ENCODE data around the gene RAP2B. TPM values are rescaled to one million over a fixed set of nuclear protein-coding genes. Genes with fewer than 3 reads are reported as not detected.

RAP2B gene
- total and polyA plus RNA-seq, 12 donors = 2.6 to 25.1 (median 10.9) TPM

DNA sequence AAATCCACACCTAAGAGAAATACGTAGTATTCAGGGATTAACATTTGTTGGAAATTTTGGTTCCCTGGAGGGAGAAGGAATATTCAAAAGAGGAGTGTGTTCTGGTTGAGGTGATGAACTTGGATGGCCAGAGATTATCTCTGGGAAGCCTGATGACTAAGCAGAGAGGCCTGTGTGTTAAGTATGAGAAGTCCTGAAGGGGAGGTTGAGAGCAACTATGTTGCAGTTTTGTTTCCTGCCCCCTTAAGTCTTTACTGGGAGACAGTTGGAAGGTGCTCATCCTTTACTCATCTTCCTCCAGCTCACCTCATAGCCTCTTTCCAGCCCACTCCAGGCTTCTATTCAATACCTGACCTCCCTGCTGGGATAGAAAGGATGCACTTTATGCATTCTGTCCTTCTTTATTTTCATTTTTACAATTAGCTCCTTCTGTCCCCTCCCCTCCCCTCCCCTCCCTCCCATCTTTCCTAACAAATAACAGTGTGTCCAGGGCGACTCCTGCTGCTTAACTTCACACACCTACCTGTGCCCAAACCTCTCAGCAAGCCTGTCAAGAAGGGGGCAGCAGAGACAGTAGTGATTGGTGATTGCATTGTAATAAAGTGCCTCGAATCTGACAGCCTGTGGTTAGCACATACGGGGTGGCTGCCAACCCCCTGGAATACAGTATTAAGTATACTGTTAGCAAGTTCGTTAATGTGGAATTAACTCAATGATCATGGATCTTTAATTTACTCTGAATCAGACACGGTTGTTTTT lies 11.9 kb downstream of the RAP2B start:
- DNase-seq = no peak
- Histone ChIP-seq H3K27ac (no peak overlapping the region), H3K27me3 (no peaks in the 10 kb centered on the region), H3K36me3 (replicated peaks in 1 of 2) (no peaks in the 10 kb centered on the region), H3K9me3 (replicated peaks in 1 of 3) (no peaks in the 10 kb centered on the region), H3K4me3 (no peak overlapping the region), H3K4me1 (replicated peaks in 1 of 2) (no peaks in the 10 kb centered on the region)
- 58 to 67% (median 64%) methylated on average over 6 of the region's 6 CpGs for WGBS, 4 donors
- TF ChIP-seq, protein P1, sequence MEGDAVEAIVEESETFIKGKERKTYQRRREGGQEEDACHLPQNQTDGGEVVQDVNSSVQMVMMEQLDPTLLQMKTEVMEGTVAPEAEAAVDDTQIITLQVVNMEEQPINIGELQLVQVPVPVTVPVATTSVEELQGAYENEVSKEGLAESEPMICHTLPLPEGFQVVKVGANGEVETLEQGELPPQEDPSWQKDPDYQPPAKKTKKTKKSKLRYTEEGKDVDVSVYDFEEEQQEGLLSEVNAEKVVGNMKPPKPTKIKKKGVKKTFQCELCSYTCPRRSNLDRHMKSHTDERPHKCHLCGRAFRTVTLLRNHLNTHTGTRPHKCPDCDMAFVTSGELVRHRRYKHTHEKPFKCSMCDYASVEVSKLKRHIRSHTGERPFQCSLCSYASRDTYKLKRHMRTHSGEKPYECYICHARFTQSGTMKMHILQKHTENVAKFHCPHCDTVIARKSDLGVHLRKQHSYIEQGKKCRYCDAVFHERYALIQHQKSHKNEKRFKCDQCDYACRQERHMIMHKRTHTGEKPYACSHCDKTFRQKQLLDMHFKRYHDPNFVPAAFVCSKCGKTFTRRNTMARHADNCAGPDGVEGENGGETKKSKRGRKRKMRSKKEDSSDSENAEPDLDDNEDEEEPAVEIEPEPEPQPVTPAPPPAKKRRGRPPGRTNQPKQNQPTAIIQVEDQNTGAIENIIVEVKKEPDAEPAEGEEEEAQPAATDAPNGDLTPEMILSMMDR (IDR thresholded peaks at IDR 0.05) = no peak
- TF ChIP-seq POLR2A (IDR thresholded peaks at IDR 0.05) = no peak
- intact Hi-C loops (cut with DNase I) = no loop called here

DNA sequence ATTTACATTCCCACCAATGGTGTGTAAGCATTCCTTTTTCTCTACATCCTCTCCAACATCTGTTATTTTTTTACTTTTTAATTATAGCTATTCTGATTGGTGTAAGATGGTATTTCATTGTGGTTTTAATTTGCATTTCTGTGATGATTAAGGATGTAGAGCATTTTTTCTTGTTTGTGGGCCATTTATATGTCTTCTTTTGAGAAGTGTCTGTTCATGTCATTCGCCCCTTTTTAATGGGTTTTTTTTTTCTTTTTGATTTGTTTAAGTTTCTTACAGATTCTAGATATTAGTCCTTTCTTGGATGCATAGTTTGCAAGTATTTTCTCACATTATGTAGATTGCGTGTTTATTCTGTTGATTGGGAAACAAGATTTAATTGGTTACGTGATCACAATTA lies 14.2 kb downstream of the RAP2B start:
- no peaks in the 10 kb centered on the region for H3K4me1 ChIP-seq (replicated peaks in 1 of 2)
- no peak for TF ChIP-seq POLR2A (IDR thresholded peaks at IDR 0.05)
- H3K4me3 ChIP-seq = no peak overlapping the region
- no peak overlapping the region for H3K27ac ChIP-seq
- H3K36me3 ChIP-seq (replicated peaks in 1 of 2) = no peaks in the 10 kb centered on the region
- intact Hi-C loops (cut with DNase I) = no loop called here
- H3K27me3 ChIP-seq = no peaks in the 10 kb centered on the region
- no peaks in the 10 kb centered on the region for H3K9me3 ChIP-seq (replicated peaks in 1 of 3)
- no peak for DNase-seq
- WGBS, 4 donors = 89 to 93% (median 92%) methylated on average over 3 of the region's 3 CpGs

DNA sequence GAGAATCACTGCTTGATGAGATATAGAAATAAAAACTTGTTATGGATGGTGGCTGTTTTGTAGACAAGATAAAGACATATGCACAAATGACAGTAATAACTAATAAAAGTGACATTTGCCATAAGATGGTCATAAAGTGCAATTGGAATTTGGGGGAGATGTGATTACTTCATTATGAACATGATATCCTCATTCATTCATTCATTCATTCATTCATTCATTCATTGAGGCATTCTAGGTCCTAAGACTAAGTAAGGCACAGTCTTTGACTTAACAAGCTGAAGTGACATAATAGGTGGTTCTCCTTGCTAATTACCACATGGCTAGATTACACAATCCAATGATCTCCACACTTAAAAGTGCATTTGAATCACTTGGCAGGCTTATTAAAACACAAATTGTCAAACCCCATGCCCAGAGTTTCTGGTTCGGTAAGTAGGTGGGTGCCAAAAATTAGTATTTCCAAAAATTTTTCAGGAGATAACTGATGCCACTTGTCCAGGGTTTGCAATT lies 18.9 kb downstream of the RAP2B start:
- TF ChIP-seq, protein P1 (IDR thresholded peaks at IDR 0.05) = no peak
- no peak for TF ChIP-seq POLR2A (IDR thresholded peaks at IDR 0.05)
- intact Hi-C loops (cut with DNase I) = no loop called here
- WGBS, 4 donors = 82 to 93% (median 86%) methylated on average over 1 of the region's 1 CpG

DNA sequence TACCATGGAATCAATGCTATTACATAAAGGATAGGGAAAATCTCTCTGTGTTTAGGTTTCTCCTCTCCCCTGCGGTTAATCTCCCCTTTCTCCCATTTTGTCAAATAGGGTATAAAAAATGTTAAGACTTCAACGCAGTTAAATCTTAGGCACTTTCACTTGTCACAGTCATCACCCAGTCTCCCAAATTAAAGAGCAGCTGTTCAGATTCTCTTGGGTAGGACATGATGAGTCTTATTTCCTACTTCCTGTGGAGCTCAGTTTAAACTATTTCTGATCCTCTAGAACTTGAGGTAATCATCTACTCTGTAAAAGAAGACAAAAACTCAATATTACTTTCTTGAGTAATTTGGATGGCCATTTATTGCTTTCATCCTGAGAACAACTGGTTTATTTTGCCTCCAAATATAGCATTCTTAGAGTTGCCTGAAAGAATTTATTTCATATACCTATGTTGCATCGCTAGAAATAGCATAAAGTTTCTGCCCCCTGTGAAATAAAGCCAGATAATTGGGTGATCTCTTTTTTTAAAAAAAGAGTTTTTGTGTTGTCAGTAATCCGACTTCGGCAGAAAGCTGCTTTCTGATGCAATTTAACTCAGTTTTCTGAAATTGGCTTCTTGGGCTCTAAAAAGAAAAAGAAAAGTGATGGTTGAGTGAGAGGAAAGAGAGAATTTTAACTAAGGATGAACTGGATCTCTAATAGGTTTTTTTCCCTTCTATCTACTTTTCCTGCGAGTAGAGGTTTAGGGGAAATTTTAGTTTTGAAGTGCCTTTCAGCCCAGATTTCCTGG lies 20.7 kb downstream of the RAP2B start:
- H3K4me3 ChIP-seq = no peak overlapping the region
- H3K27ac ChIP-seq = no peak overlapping the region
- no peaks in the 10 kb centered on the region for H3K27me3 ChIP-seq
- WGBS, 4 donors = 80 to 89% (median 86%) methylated on average over 6 of the region's 6 CpGs
- intact Hi-C loops (cut with DNase I) = no loop called here
- TF ChIP-seq, protein P1 (IDR thresholded peaks at IDR 0.05) = no peak
- TF ChIP-seq POLR2A (IDR thresholded peaks at IDR 0.05) = no peak
- no peaks in the 10 kb centered on the region for H3K4me1 ChIP-seq (replicated peaks in 1 of 2)
- no peaks in the 10 kb centered on the region for H3K9me3 ChIP-seq (replicated peaks in 1 of 3)
- no peaks in the 10 kb centered on the region for H3K36me3 ChIP-seq (replicated peaks in 1 of 2)
- DNase-seq = no peak

More for the DNA sequence above, 18.9 kb downstream of the RAP2B start:
- H3K9me3 ChIP-seq (replicated peaks in 1 of 3) = no peaks in the 10 kb centered on the region
- DNase-seq = no peak
- no peaks in the 10 kb centered on the region for H3K27me3 ChIP-seq
- H3K36me3 ChIP-seq (replicated peaks in 1 of 2) = no peaks in the 10 kb centered on the region
- no peak overlapping the region for H3K4me3 ChIP-seq
- H3K4me1 ChIP-seq (replicated peaks in 1 of 2) = no peaks in the 10 kb centered on the region
- H3K27ac ChIP-seq = no peak overlapping the region
